K562 (cell line): ENCODE data around the gene KLK7. TPM values are rescaled to one million over a fixed set of nuclear protein-coding genes. Genes with fewer than 3 reads are reported as not detected.

Source experiments
- ATAC-seq: fragments of 200-7000 bp; cut with Tn5 transposase; 3 replicates; pipeline ENCODE4 v1.9.1; 2020; ENCODE audit warnings: moderate library complexity
- BruUV-seq: library from RNA; stranded (reverse); fragments of 400-500 nt; replicated peaks from 2 replicates; lab custom pipeline; 2021; lab: Mats Ljungman, UMichigan
- CTCF ChIA-PET: fragments of 300-600 bp; formaldehyde crosslinking; extraction: SDS; loops from one replicate; lab custom pipeline; 2021; ENCODE audit warnings: low intra/inter-chr PET ratio; lab: Yijun Ruan, JAX
- POLR2A ChIA-PET: fragments of 300-600, 350-650 bp; sonication (Branson Sonifier 250); formaldehyde crosslinking; extraction: SDS; loops from one replicate; lab custom pipeline; 2021; ENCODE audit warnings: antibody characterized with exemption, inconsistent platforms; lab: Yijun Ruan, JAX
- DNase-seq, 4 experiments: peaks; one replicate each; pipeline versions ENCODE4 v3.0.0 to v3.0.0-alpha.2; 2011 to 2018; ENCODE audit warnings: low spot score in 3 of 4, mixed read lengths in 3 of 4; ENCODE audit errors: extremely low read depth in 1 of 4
- FAIRE-seq: peaks from 2 replicates; lab custom pipeline; 2011; peaks lifted over from hg19 to GRCh38; lab: Jason Lieb, UNC
- H2AFZ ChIP-seq: 2 replicates; pipeline ENCODE4 v1.6.0; 2011; ENCODE audit warnings: low read depth, low read length, control low read depth, inconsistent platforms
- H3K27ac ChIP-seq: fragments of 200-600 bp; 3 replicates; pipeline ENCODE4 v1.8.0; 2011; ENCODE audit warnings: low read depth, mild to moderate bottlenecking, control low read depth, inconsistent platforms, low read length, moderate library complexity, mixed read lengths; ENCODE audit errors: extremely low read depth
- H3K27me3 ChIP-seq, 2 experiments: fragments of 300-600 bp in 1 of 2; 2 replicates in 1 of 2; 3 replicates in 1 of 2; pipeline versions ENCODE4 v1.6.0 to v1.8.0; 2011; ENCODE audit warnings: inconsistent platforms in 2 of 2, low read length in 2 of 2, mild to moderate bottlenecking in 1 of 2, mixed read lengths in 1 of 2, moderate library complexity in 1 of 2; ENCODE audit not compliant: control insufficient read depth in 2 of 2, insufficient read depth in 2 of 2
- H3K36me3 ChIP-seq: fragments of 300-600 bp; 3 replicates; pipeline ENCODE4 v1.8.0; 2011; ENCODE audit warnings: mild to moderate bottlenecking, low read length, inconsistent platforms; ENCODE audit not compliant: control insufficient read depth, insufficient read depth
- H3K4me1 ChIP-seq, 2 experiments: fragments of 200-600 bp in 1 of 2; replicated peaks in 1 of 2; 2 replicates in 1 of 2; 3 replicates in 1 of 2; pipeline versions ENCODE4 v1.5.1 to v1.8.0; 2011; ENCODE audit warnings: inconsistent platforms in 2 of 2, low read length in 2 of 2, mild to moderate bottlenecking in 1 of 2, mixed read lengths in 1 of 2, moderate library complexity in 1 of 2; ENCODE audit not compliant: control insufficient read depth in 2 of 2, insufficient read depth in 2 of 2
- H3K4me2 ChIP-seq: 2 replicates; pipeline ENCODE4 v1.6.1; 2011; ENCODE audit warnings: low read length, control low read depth, inconsistent platforms, mixed read lengths; ENCODE audit not compliant: insufficient read depth
- H3K4me3 ChIP-seq: fragments of 200-600 bp; sonication (generic), shearing (Covaris generic); 2 replicates; pipeline ENCODE4 v1.5.1; 2016; ENCODE audit warnings: control low read depth, inconsistent platforms
- H3K79me2 ChIP-seq: fragments of 200-600 bp; 3 replicates; pipeline ENCODE4 v1.8.0; 2011; ENCODE audit warnings: low read length, inconsistent platforms; ENCODE audit not compliant: control insufficient read depth, insufficient read depth
- H3K9ac ChIP-seq, 2 experiments: 2 replicates each; pipeline versions ENCODE4 v1.6.0 to v1.6.1; 2011; ENCODE audit warnings: low read depth in 2 of 2, low read length in 2 of 2, control low read depth in 1 of 2, inconsistent platforms in 1 of 2, mild to moderate bottlenecking in 1 of 2, mixed read lengths in 1 of 2; ENCODE audit not compliant: insufficient read depth in 1 of 2
- H3K9me1 ChIP-seq: one replicate; pipeline ENCODE4 v1.6.0; 2011; ENCODE audit warnings: inconsistent platforms, mild to moderate bottlenecking, low read length, moderate library complexity; ENCODE audit not compliant: control insufficient read depth, insufficient read depth
- H3K9me3 ChIP-seq: replicated peaks from 2 replicates; pipeline ENCODE4 v1.5.1; 2011; ENCODE audit warnings: low read depth, low read length, inconsistent platforms; ENCODE audit not compliant: control insufficient read depth, insufficient read depth
- H4K20me1 ChIP-seq: replicated peaks from 2 replicates; pipeline ENCODE4 v1.6.1; 2011; ENCODE audit warnings: low read length, inconsistent platforms, mixed read lengths; ENCODE audit not compliant: control insufficient read depth, insufficient read depth
- ELF2 ChIP-seq: fragments of 250-450 bp; sonication (Bioruptor Pico); IDR thresholded peaks from 2 replicates; pipeline ENCODE4 v1.5.0; 2021; ENCODE audit warnings: mild to moderate bottlenecking
- MCM7 ChIP-seq, 2 experiments: fragments of 450-650 bp; IDR thresholded peaks; 2 replicates each; pipeline ENCODE4 v1.6.1; 2016 to 2018
- PHB2 ChIP-seq: fragments of 450-650 bp; IDR thresholded peaks from 2 replicates; pipeline ENCODE4 v1.6.1; 2017; ENCODE audit warnings: low read depth
- RBBP5 ChIP-seq: fragments of 200-600 bp; sonication (generic); IDR thresholded peaks from 2 replicates; pipeline ENCODE4 v1.6.1; 2012; ENCODE audit warnings: borderline replicate concordance, mild to moderate bottlenecking, low read length, control low read depth, inconsistent platforms; ENCODE audit not compliant: insufficient read depth, poor library complexity, severe bottlenecking
- ZKSCAN1 ChIP-seq: fragments of 150-350 bp; IDR thresholded peaks from 2 replicates; pipeline ENCODE4 v1.6.1; 2016; ENCODE audit warnings: low read depth, low read length
- ZNF408 ChIP-seq: fragments of 250-450 bp; sonication (Bioruptor Pico); IDR thresholded peaks from 2 replicates; pipeline ENCODE4 v1.4.0; 2020; ENCODE audit warnings: low read depth, mild to moderate bottlenecking, moderate library complexity
- ZNF589 ChIP-seq: fragments of 200-800 bp; sonication (Bioruptor generic); IDR thresholded peaks from 2 replicates; pipeline ENCODE4 v1.6.1; 2016; ENCODE audit warnings: low read depth, missing genetic modification characterization, missing compliant biosample characterization
- ZNF764 ChIP-seq: fragments of 250-450 bp; sonication (Bioruptor Pico); IDR thresholded peaks from 2 replicates; pipeline ENCODE4 v1.4.0; 2020; ENCODE audit warnings: low read depth, mild to moderate bottlenecking, moderate library complexity
- WGBS: fragments of 100-300 bp; shearing (Covaris generic); methylation state at CpG from one replicate; pipeline ENCODE4 v1.1.6; 2016; ENCODE audit warnings: low coverage, mixed read lengths; ENCODE audit not compliant: insufficient coverage; ENCODE audit errors: missing lambda C conversion rate; 5-methylcytosine and 5-hydroxymethylcytosine counted together
- in situ Hi-C: fragments of 300-500 bp; cut with MboI; formaldehyde crosslinking; loops from 4 replicates; pipeline ENCODE4 v1.15.0; 2018; ENCODE audit warnings: inconsistent platforms, mixed read lengths
- intact Hi-C: fragments of 100-400 bp; cut with micrococcal nuclease; formaldehyde crosslinking; loops from 2 replicates; pipeline ENCODE4 v1.14.2; 2022
- polyA plus RNA-seq, 8 experiments: library from polyadenylated mRNA; depleted of rRNA in 4 of 8; stranded (reverse) in 5 of 8; unstranded in 3 of 8; fragments of >200 nt; fragmentation: Nextera tagmentation in 2 of 8; fragmentation: Illumina TruSeq in 1 of 8; extraction: Ambion mirVana in 2 of 8; extraction: Trizol in 1 of 8; gene quantifications; 2 replicates each; pipeline versions ENCODE4 v1.2.1 to v1.2.3, GENCODE V29; 2011 to 2014; ENCODE audit warnings: inconsistent platforms in 1 of 8, missing spikeins in 1 of 8
- total RNA-seq, 7 experiments: library from RNA; depleted of rRNA in 6 of 7; stranded (reverse); fragments of >200 nt in 6 of 7; fragmentation: Illumina TruSeq in 2 of 7; extraction: Trizol in 2 of 7; gene quantifications; 2 replicates each; pipeline versions ENCODE4 v1.2.1 to v1.2.3, GENCODE V29; 2011 to 2021; ENCODE audit warnings: low replicate concordance in 1 of 7
- TF ChIP-seq, protein P1 (sequence below): fragments of 250-450 bp; sonication (Bioruptor Pico); IDR thresholded peaks from 2 replicates; pipeline ENCODE4 v1.4.0; 2020; ENCODE audit warnings: mild to moderate bottlenecking, moderate library complexity
- TF ChIP-seq, protein P2 (sequence below), 3 experiments: fragments of 200-800 bp in 1 of 3; sonication (Bioruptor generic) in 1 of 3; sonication (generic) in 1 of 3; formaldehyde crosslinking in 1 of 3; IDR thresholded peaks; 2 replicates each; pipeline versions ENCODE4 v1.6.1 to v1.8.0; 2016 to 2022; ENCODE audit warnings: mild to moderate bottlenecking in 2 of 3, missing compliant biosample characterization in 2 of 3, missing genetic modification characterization in 2 of 3, missing genetic modification reagents in 1 of 3
- TF ChIP-seq, protein P3 (sequence below): sonication (generic); formaldehyde crosslinking; IDR thresholded peaks from 2 replicates; pipeline ENCODE4 v1.8.1; 2023; ENCODE audit warnings: missing genetic modification reagents, mild to moderate bottlenecking, borderline replicate concordance
- TF ChIP-seq, protein P4 (sequence below): fragments of 450-650 bp; formaldehyde crosslinking; IDR thresholded peaks from 2 replicates; pipeline ENCODE4 v1.4.0; 2020; ENCODE audit warnings: mild to moderate bottlenecking, moderate library complexity

KLK7 gene
- total and polyA plus RNA-seq, 9 of the 15 experiments (the other 6 are each of a cell fraction or from before 2014, with no cell fraction given), result 0.03 TPM; not detected in 8

DNA sequence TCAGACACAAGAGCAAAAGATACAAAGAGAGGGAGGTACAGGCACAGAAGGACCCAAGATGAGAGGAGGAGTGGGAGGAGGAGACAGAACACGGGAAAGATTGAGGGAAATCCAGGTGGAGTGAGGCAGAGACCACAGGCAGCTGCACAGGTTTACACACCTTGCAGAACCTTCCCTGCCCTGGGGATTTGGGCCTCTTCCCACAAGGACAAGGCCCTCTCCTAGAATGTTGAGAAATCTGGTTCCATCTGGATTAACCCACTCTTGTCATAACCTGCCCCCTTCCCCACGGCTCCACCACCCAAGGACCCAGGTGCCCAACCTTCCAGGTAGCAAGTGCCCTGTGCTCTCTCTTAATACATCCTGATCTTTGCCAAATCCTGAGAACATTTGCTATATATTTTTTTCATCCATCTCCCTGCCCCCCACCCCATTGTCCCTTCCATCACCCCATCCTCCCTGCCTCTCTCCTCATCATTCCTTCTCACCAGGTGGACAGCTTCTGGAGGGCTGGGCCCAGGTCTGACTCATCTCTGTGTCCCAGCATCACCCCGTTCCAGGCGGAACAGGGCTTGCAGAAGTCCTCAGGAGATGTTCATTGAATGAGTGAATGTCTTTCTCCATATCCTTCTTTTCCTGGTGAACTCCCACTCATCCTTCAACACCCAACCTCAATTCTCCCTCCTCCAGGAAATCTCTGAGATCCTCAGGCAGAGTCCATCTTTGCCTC is 26.5 kb upstream of the KLK7 start:
- intact Hi-C loops, result no loop called here
- no peaks in the 10 kb centered on the region for H3K4me1 ChIP-seq
- H3K9ac ChIP-seq, result no peak overlapping the region
- H3K4me2 ChIP-seq, result no peak overlapping the region
- in situ Hi-C loops, result no loop called here
- H2AFZ ChIP-seq, result no peak overlapping the region
- no peak overlapping the region for H3K4me3 ChIP-seq
- H4K20me1 ChIP-seq, result peaks cover 2% of the 10 kb centered on the region; the same call in 1 of the 2 replicates
- no TSS peak for BruUV-seq
- H3K9me1 ChIP-seq, result no peaks in the 10 kb centered on the region
- peaks cover 8 to 53% of the 10 kb centered on the region in 2 experiments; a peak in 4 of 5 replicates for H3K27me3 ChIP-seq
- no peaks in the 10 kb centered on the region for H3K36me3 ChIP-seq
- no peak for ATAC-seq
- WGBS, result 0% methylated on average over 3 of the region's 4 CpGs
- no peak overlapping the region for H3K27ac ChIP-seq
- POLR2A ChIA-PET, result no interaction called here
- DNase-seq, result no peak
- FAIRE-seq, result no peak
- no peaks in the 10 kb centered on the region for H3K79me2 ChIP-seq
- H3K9me3 ChIP-seq, result no peaks in the 10 kb centered on the region
- CTCF ChIA-PET, result no interaction called here
- TF ChIP-seq, protein P1, sequence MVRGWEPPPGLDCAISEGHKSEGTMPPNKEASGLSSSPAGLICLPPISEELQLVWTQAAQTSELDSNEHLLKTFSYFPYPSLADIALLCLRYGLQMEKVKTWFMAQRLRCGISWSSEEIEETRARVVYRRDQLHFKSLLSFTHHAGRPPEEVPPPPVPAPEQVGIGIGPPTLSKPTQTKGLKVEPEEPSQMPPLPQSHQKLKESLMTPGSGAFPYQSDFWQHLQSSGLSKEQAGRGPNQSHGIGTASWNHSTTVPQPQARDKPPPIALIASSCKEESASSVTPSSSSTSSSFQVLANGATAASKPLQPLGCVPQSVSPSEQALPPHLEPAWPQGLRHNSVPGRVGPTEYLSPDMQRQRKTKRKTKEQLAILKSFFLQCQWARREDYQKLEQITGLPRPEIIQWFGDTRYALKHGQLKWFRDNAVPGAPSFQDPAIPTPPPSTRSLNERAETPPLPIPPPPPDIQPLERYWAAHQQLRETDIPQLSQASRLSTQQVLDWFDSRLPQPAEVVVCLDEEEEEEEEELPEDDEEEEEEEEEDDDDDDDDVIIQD (CRISPR knock-in tag), result no peak
- TF ChIP-seq PHB2, result no peak
- TF ChIP-seq ZKSCAN1, result no peak
- TF ChIP-seq, protein P2, sequence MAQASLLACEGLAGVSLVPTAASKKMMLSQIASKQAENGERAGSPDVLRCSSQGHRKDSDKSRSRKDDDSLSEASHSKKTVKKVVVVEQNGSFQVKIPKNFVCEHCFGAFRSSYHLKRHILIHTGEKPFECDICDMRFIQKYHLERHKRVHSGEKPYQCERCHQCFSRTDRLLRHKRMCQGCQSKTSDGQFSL (CRISPR knock-in tag; IDR thresholded peaks at IDR 0.05), result no peak
- TF ChIP-seq, protein P2 (tag; IDR thresholded peaks at IDR 0.05), result no peak
- TF ChIP-seq ZNF764 (CRISPR knock-in tag), result no peak
- TF ChIP-seq, protein P3, sequence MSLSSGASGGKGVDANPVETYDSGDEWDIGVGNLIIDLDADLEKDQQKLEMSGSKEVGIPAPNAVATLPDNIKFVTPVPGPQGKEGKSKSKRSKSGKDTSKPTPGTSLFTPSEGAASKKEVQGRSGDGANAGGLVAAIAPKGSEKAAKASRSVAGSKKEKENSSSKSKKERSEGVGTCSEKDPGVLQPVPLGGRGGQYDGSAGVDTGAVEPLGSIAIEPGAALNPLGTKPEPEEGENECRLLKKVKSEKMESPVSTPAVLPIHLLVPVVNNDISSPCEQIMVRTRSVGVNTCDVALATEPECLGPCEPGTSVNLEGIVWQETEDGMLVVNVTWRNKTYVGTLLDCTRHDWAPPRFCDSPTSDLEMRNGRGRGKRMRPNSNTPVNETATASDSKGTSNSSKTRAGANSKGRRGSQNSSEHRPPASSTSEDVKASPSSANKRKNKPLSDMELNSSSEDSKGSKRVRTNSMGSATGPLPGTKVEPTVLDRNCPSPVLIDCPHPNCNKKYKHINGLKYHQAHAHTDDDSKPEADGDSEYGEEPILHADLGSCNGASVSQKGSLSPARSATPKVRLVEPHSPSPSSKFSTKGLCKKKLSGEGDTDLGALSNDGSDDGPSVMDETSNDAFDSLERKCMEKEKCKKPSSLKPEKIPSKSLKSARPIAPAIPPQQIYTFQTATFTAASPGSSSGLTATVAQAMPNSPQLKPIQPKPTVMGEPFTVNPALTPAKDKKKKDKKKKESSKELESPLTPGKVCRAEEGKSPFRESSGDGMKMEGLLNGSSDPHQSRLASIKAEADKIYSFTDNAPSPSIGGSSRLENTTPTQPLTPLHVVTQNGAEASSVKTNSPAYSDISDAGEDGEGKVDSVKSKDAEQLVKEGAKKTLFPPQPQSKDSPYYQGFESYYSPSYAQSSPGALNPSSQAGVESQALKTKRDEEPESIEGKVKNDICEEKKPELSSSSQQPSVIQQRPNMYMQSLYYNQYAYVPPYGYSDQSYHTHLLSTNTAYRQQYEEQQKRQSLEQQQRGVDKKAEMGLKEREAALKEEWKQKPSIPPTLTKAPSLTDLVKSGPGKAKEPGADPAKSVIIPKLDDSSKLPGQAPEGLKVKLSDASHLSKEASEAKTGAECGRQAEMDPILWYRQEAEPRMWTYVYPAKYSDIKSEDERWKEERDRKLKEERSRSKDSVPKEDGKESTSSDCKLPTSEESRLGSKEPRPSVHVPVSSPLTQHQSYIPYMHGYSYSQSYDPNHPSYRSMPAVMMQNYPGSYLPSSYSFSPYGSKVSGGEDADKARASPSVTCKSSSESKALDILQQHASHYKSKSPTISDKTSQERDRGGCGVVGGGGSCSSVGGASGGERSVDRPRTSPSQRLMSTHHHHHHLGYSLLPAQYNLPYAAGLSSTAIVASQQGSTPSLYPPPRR (CRISPR knock-in tag), result no peak
- TF ChIP-seq, protein P4, sequence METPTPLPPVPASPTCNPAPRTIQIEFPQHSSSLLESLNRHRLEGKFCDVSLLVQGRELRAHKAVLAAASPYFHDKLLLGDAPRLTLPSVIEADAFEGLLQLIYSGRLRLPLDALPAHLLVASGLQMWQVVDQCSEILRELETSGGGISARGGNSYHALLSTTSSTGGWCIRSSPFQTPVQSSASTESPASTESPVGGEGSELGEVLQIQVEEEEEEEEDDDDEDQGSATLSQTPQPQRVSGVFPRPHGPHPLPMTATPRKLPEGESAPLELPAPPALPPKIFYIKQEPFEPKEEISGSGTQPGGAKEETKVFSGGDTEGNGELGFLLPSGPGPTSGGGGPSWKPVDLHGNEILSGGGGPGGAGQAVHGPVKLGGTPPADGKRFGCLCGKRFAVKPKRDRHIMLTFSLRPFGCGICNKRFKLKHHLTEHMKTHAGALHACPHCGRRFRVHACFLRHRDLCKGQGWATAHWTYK (CRISPR knock-in tag), result no peak
- no peak for TF ChIP-seq ZNF589 (CRISPR knock-in tag)
- TF ChIP-seq RBBP5, result no peak
- TF ChIP-seq ELF2 (CRISPR knock-in tag), result no peak
- no peak for TF ChIP-seq ZNF408 (CRISPR knock-in tag)
- TF ChIP-seq MCM7 (IDR thresholded peaks at IDR 0.05), result no peak
